ENCODE results near the gene GALNT12. TPM values are rescaled to one million over a fixed set of nuclear protein-coding genes. Genes with fewer than 3 reads are reported as not detected.

GALNT12 gene
- total RNA-seq, 1 donor, result 10.1 TPM

- no peaks in the 10 kb centered on the region for H3K4me1 ChIP-seq (ENCODE audit: insufficient read depth, low read length)
- H3K27me3 ChIP-seq (ENCODE audit: insufficient read depth, low read length), result no peaks in the 10 kb centered on the region
- H3K9me3 ChIP-seq (ENCODE audit: low read depth, low read length), result no peaks in the 10 kb centered on the region
- no peaks in the 10 kb centered on the region for H4K20me1 ChIP-seq (ENCODE audit: insufficient read depth, low read length)
- H3K4me2 ChIP-seq (ENCODE audit: insufficient read depth, low read length), result no peak overlapping the region
- no peaks in the 10 kb centered on the region for H3K36me3 ChIP-seq (ENCODE audit: insufficient read depth, low read length)
- TF ChIP-seq, protein P1, sequence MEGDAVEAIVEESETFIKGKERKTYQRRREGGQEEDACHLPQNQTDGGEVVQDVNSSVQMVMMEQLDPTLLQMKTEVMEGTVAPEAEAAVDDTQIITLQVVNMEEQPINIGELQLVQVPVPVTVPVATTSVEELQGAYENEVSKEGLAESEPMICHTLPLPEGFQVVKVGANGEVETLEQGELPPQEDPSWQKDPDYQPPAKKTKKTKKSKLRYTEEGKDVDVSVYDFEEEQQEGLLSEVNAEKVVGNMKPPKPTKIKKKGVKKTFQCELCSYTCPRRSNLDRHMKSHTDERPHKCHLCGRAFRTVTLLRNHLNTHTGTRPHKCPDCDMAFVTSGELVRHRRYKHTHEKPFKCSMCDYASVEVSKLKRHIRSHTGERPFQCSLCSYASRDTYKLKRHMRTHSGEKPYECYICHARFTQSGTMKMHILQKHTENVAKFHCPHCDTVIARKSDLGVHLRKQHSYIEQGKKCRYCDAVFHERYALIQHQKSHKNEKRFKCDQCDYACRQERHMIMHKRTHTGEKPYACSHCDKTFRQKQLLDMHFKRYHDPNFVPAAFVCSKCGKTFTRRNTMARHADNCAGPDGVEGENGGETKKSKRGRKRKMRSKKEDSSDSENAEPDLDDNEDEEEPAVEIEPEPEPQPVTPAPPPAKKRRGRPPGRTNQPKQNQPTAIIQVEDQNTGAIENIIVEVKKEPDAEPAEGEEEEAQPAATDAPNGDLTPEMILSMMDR (IDR thresholded peaks at IDR 0.05; ENCODE audit: extremely low read depth, low read depth, low read length), result no peak
- DNase-seq (ENCODE audit: insufficient read length, low spot score, missing footprints), result no peak
- H3K4me3 ChIP-seq (ENCODE audit: insufficient read depth, low read length), result no peak overlapping the region
- no peak overlapping the region for H2AFZ ChIP-seq (ENCODE audit: low read length)
- no peaks in the 10 kb centered on the region for H3K79me2 ChIP-seq (ENCODE audit: insufficient read depth, low read length)
- no peak overlapping the region for H3K27ac ChIP-seq (ENCODE audit: low read depth, low read length)
Observed at GRCh38 chr9:98833090-98833956, 25.9 kb downstream of the GALNT12 start.

- TF ChIP-seq, protein P1 (IDR thresholded peaks at IDR 0.05; ENCODE audit: extremely low read depth, low read depth, low read length), result no peak
- no peak for DNase-seq (ENCODE audit: insufficient read length, low spot score, missing footprints)
- H3K4me1 ChIP-seq (ENCODE audit: insufficient read depth, low read length), result no peaks in the 10 kb centered on the region
- no peaks in the 10 kb centered on the region for H4K20me1 ChIP-seq (ENCODE audit: insufficient read depth, low read length)
- H3K27ac ChIP-seq (ENCODE audit: low read depth, low read length), result no peak overlapping the region
- H3K79me2 ChIP-seq (ENCODE audit: insufficient read depth, low read length), result no peaks in the 10 kb centered on the region
- H3K4me2 ChIP-seq (ENCODE audit: insufficient read depth, low read length), result no peak overlapping the region
- H3K9me3 ChIP-seq (ENCODE audit: low read depth, low read length), result no peaks in the 10 kb centered on the region
- no peak overlapping the region for H3K4me3 ChIP-seq (ENCODE audit: insufficient read depth, low read length)
- no peaks in the 10 kb centered on the region for H3K27me3 ChIP-seq (ENCODE audit: insufficient read depth, low read length)
- no peak overlapping the region for H2AFZ ChIP-seq (ENCODE audit: low read length)
- no peaks in the 10 kb centered on the region for H3K36me3 ChIP-seq (ENCODE audit: insufficient read depth, low read length)
Observed at GRCh38 chr9:98834386-98834785, 26.9 kb downstream of the GALNT12 start.

DNA sequence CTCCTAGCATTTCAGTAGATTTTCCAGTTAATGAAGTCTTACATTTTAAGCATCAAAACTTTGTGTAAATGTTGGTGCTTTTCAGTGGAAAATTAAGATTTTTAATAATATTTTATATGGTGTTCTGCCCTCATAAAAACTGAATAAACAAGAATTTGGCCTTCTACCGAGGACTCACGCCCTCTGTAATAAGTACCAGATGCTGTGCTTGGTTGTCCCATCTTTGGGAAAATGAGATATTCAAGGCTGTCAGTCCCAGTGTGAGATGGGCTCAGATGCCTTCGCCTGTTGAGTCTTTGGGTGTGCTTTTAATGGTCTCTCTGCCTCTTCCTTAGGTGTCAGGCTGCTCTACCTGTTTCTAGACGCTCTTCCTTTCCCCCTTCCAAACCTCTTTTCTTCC is 28.7 kb downstream of the GALNT12 start:
- H4K20me1 ChIP-seq (ENCODE audit: insufficient read depth, low read length), result no peaks in the 10 kb centered on the region
- no peaks in the 10 kb centered on the region for H3K36me3 ChIP-seq (ENCODE audit: insufficient read depth, low read length)
- no peaks in the 10 kb centered on the region for H3K9me3 ChIP-seq (ENCODE audit: low read depth, low read length)
- TF ChIP-seq, protein P1 (IDR thresholded peaks at IDR 0.05; ENCODE audit: extremely low read depth, low read depth, low read length), result no peak
- H3K4me3 ChIP-seq (ENCODE audit: insufficient read depth, low read length), result no peak overlapping the region
- H3K79me2 ChIP-seq (ENCODE audit: insufficient read depth, low read length), result no peaks in the 10 kb centered on the region
- no peak overlapping the region for H3K4me2 ChIP-seq (ENCODE audit: insufficient read depth, low read length)
- no peaks in the 10 kb centered on the region for H3K4me1 ChIP-seq (ENCODE audit: insufficient read depth, low read length)
- H2AFZ ChIP-seq (ENCODE audit: low read length), result no peak overlapping the region
- no peak overlapping the region for H3K27ac ChIP-seq (ENCODE audit: low read depth, low read length)
- peaks cover 4% of the 10 kb centered on the region for H3K27me3 ChIP-seq (ENCODE audit: insufficient read depth, low read length)
- no peak for DNase-seq (ENCODE audit: insufficient read length, low spot score, missing footprints)

DNA sequence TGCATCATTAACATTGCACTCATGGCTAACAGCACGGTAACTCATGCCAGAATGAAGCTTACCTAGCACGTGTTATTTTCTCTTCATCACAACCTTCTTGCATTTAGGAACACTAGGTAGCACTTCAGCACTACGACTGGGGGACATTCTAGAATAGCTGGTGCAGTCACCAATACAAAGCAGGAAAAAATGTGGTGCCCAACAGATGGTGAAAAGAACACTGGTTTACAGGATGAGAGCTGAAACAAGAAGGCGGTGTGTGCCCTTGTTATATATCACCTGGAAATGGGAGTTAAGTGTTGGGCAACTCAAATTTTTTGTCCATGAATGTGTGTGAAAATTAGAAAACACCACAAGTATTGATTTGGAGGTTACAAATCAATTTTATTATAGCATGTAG is 30.0 kb downstream of the GALNT12 start:
- no peak for DNase-seq (ENCODE audit: insufficient read length, low spot score, missing footprints)
- Histone ChIP-seq H3K36me3 (ENCODE audit: insufficient read depth, low read length) (no peaks in the 10 kb centered on the region), H3K4me1 (ENCODE audit: insufficient read depth, low read length) (no peaks in the 10 kb centered on the region), H3K27me3 (ENCODE audit: insufficient read depth, low read length) (peaks cover 4% of the 10 kb centered on the region), H3K9me3 (ENCODE audit: low read depth, low read length) (no peaks in the 10 kb centered on the region), H3K4me3 (ENCODE audit: insufficient read depth, low read length) (no peak overlapping the region), H3K4me2 (ENCODE audit: insufficient read depth, low read length) (no peak overlapping the region), H2AFZ (ENCODE audit: low read length) (no peak overlapping the region), H4K20me1 (ENCODE audit: insufficient read depth, low read length) (no peaks in the 10 kb centered on the region), H3K79me2 (ENCODE audit: insufficient read depth, low read length) (no peaks in the 10 kb centered on the region), H3K27ac (ENCODE audit: low read depth, low read length) (no peak overlapping the region)
- TF ChIP-seq, protein P1 (IDR thresholded peaks at IDR 0.05; ENCODE audit: extremely low read depth, low read depth, low read length), result no peak

Data from osteoblast (primary cell).